ENCODE data around the gene IQSEC1. TPM values are rescaled to one million over a fixed set of nuclear protein-coding genes. Genes with fewer than 3 reads are reported as not detected.

Gene IQSEC1
- total and polyA plus RNA-seq, 4 experiments from 2014 or later, result 11.9 to 82.0 (median 62.3) TPM

DNA sequence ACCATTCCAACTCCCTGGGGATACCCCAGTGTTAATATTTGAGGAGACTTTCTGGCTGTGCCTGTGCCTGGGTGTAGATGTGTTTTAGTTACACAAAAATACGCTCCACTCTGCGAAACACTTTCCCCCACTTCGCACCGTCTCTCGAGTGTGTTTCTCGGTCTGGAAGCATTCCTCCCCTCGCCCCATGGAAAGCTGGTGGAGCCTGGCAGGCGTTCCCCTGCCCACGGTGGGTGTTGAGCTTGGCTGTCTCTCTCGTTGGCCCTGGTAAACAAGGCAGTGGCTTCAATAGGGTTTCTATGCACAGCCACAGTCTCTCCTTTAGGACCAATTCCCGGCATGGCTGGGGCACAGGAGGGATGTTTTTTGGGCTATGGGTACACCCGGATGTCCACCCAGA is 19.3 kb downstream of the IQSEC1 start:
- H3K27ac Mint-ChIP-seq, result no peak overlapping the region
- intact Hi-C loops (cut with micrococcal nuclease), result no loop called here
- H3K4me1 Mint-ChIP-seq, result no peaks in the 10 kb centered on the region
- POLR2A ChIA-PET (ENCODE audit: partially characterized antibody), result no interaction called here
- DNase-seq, result no peak
- peaks cover 1 to 2% of the 10 kb centered on the region in 2 donors for H3K27me3 Mint-ChIP-seq
- CTCF ChIA-PET (ENCODE audit: partially characterized antibody), result no interaction called here
- no peaks in the 10 kb centered on the region for H3K9me3 Mint-ChIP-seq
- Histone ChIP-seq H3K27me3 (ENCODE audit: insufficient read depth, low read length) (no peaks in the 10 kb centered on the region), H3K9me3 (ENCODE audit: control insufficient read depth in 1 of 2, low read length in 2 of 2) (no peaks in the 10 kb centered on the region), H3K36me3 (ENCODE audit: insufficient read depth, low read length) (no peaks in the 10 kb centered on the region), H3K27ac (ENCODE audit: low read depth, low read length) (no peak overlapping the region), H3K4me1 (ENCODE audit: insufficient read depth, low read length) (no peaks in the 10 kb centered on the region), H3K4me3 (ENCODE audit: low read length in 2 of 2) (no peak overlapping the region)
- H3K36me3 Mint-ChIP-seq, result no peaks in the 10 kb centered on the region
- H3K4me3 Mint-ChIP-seq, result no peak overlapping the region

DNA sequence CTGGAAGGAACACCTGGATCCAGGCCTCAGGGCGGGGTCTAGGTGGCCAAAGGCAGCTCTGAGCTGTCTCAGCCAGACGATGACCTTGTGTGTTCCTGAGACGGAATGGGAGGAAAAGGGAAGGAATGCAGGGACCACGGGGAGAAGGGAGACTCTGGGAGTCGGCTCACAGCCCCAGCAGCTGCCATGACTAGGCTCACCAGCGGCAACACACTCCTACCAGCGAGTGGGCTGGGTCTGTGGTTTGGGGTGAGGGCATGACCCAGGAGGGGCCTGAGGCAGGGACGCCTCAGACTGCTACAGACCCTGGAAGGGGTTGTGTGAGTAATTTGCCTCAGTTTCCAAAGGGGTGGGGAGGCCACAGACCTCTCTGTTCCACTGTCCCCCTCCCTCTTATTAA is 19.8 kb downstream of the IQSEC1 start:
- Histone ChIP-seq H3K4me1 (ENCODE audit: insufficient read depth, low read length) (no peaks in the 10 kb centered on the region), H3K27me3 (ENCODE audit: insufficient read depth, low read length) (no peaks in the 10 kb centered on the region), H3K27ac (ENCODE audit: low read depth, low read length) (no peak overlapping the region), H3K9me3 (ENCODE audit: control insufficient read depth in 1 of 2, low read length in 2 of 2) (no peaks in the 10 kb centered on the region), H3K36me3 (ENCODE audit: insufficient read depth, low read length) (no peaks in the 10 kb centered on the region), H3K4me3 (ENCODE audit: low read length in 2 of 2) (no peak overlapping the region)
- Mint-ChIP-seq H3K27me3 (peaks cover 1 to 2% of the 10 kb centered on the region in 2 donors), H3K27ac (no peak overlapping the region), H3K4me3 (no peak overlapping the region), H3K4me1 (no peaks in the 10 kb centered on the region), H3K9me3 (no peaks in the 10 kb centered on the region), H3K36me3 (no peaks in the 10 kb centered on the region)
- ChIA-PET CTCF (ENCODE audit: partially characterized antibody) (no interaction called here), POLR2A (ENCODE audit: partially characterized antibody) (no interaction called here)
- intact Hi-C loops (cut with micrococcal nuclease), result no loop called here
- DNase-seq, result no peak

DNA sequence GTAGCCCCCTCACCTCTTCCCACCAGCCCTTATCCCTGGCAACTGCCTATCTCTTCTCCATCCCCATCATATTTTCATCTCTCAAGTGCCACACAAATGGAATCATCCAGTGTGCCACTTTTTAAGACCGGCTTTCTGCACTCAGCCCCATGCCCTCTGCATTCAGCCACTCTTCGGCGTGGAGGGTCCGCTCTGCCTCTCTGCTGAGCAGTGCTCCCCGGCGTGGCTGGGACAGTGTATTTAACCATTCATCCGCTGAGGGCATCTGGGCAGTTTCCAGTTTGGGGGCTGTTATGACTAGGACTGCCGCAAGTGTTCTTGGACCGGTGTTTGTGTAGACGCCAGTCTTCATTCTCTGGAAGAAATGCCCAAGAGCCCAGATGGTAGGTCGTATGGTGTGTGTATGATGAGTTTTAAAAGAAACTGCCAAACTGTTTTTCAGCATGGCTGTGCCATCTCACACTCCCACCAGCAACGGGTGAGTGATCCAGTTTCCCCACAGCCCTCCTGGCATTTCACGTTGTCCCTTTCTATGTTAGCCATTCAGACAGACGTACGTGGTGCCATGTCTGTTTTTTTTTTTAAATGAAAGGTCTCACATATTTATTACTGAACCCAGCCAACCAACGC is 20.9 kb downstream of the IQSEC1 start:
- no peaks in the 10 kb centered on the region for H3K4me1 Mint-ChIP-seq
- no peak for DNase-seq
- H3K27me3 ChIP-seq (ENCODE audit: insufficient read depth, low read length), result no peaks in the 10 kb centered on the region
- intact Hi-C loops (cut with micrococcal nuclease), result no loop called here
- H3K4me3 Mint-ChIP-seq, result no peak overlapping the region
- H3K9me3 Mint-ChIP-seq, result no peaks in the 10 kb centered on the region
- no peaks in the 10 kb centered on the region for H3K36me3 Mint-ChIP-seq
- H3K27ac Mint-ChIP-seq, result no peak overlapping the region
- no peaks in the 10 kb centered on the region for H3K4me1 ChIP-seq (ENCODE audit: insufficient read depth, low read length)
- ChIA-PET POLR2A (ENCODE audit: partially characterized antibody) (no interaction called here), CTCF (ENCODE audit: partially characterized antibody) (no interaction called here)
- no peak overlapping the region for H3K27ac ChIP-seq (ENCODE audit: low read depth, low read length)
- H3K9me3 ChIP-seq (ENCODE audit: control insufficient read depth in 1 of 2, low read length in 2 of 2), result no peaks in the 10 kb centered on the region
- peaks cover 1 to 2% of the 10 kb centered on the region in 2 donors for H3K27me3 Mint-ChIP-seq
- no peaks in the 10 kb centered on the region for H3K36me3 ChIP-seq (ENCODE audit: insufficient read depth, low read length)
- no peak overlapping the region for H3K4me3 ChIP-seq (ENCODE audit: low read length in 2 of 2)

DNA sequence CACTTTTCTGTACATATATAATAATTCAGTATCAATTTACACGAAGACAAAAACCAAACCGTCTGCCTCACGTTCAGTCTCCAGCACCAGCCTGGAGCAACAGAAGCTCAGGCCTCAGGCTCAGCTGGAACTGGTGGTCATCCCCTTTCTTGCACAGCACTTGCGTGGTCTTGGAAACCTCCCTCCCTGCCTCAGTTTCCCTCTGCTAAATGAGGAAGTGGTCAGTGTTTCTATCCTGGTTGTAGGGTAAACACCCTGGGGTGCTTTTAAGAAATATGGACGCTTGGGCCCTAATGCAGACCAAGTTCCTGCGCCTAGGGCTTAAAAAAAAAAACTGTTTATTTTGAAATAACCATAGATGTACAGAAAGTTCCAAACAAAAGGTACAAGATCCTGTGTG is 21.6 kb downstream of the IQSEC1 start:
- H3K27ac ChIP-seq (ENCODE audit: low read depth, low read length), result no peak overlapping the region
- no peaks in the 10 kb centered on the region for H3K9me3 ChIP-seq (ENCODE audit: control insufficient read depth in 1 of 2, low read length in 2 of 2)
- POLR2A ChIA-PET (ENCODE audit: partially characterized antibody), result no interaction called here
- CTCF ChIA-PET (ENCODE audit: partially characterized antibody), result no interaction called here
- Mint-ChIP-seq H3K27me3 (peaks cover 1 to 2% of the 10 kb centered on the region in 2 donors), H3K36me3 (no peaks in the 10 kb centered on the region), H3K4me1 (peaks cover 0 to under 1% (median 0%) of the 10 kb centered on the region in 4 donors), H3K27ac (no peak overlapping the region), H3K9me3 (no peaks in the 10 kb centered on the region), H3K4me3 (no peak overlapping the region)
- H3K4me3 ChIP-seq (ENCODE audit: low read length in 2 of 2), result no peak overlapping the region
- no peak for DNase-seq
- H3K27me3 ChIP-seq (ENCODE audit: insufficient read depth, low read length), result no peaks in the 10 kb centered on the region
- intact Hi-C loops (cut with micrococcal nuclease), result no loop called here
- H3K36me3 ChIP-seq (ENCODE audit: insufficient read depth, low read length), result no peaks in the 10 kb centered on the region
- no peaks in the 10 kb centered on the region for H3K4me1 ChIP-seq (ENCODE audit: insufficient read depth, low read length)

DNA sequence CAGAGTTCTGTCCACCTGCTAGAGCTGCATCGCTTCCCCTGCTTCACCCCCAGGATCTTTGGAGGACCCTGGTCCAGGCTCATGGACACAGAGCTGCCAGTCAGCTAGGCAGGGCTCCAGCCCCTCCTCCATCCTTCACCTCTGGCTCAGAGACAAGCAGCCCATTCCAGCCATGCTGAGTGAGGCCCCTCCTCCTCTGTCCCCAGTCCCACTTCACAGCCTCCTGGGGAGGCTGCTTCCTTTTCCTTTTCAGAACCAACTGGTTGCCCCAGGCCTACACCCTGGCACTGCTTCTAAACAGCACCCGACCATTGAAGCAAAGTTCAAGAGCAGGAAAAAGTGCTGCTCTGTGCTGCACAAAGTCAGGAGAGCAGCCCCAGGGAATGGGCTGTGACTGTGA is 22.2 kb downstream of the IQSEC1 start:
- Histone ChIP-seq H3K27me3 (ENCODE audit: insufficient read depth, low read length) (no peaks in the 10 kb centered on the region), H3K4me3 (ENCODE audit: low read length in 2 of 2) (no peak overlapping the region), H3K4me1 (ENCODE audit: insufficient read depth, low read length) (no peaks in the 10 kb centered on the region), H3K36me3 (ENCODE audit: insufficient read depth, low read length) (no peaks in the 10 kb centered on the region), H3K9me3 (ENCODE audit: control insufficient read depth in 1 of 2, low read length in 2 of 2) (no peaks in the 10 kb centered on the region), H3K27ac (ENCODE audit: low read depth, low read length) (no peak overlapping the region)
- no peak for DNase-seq
- CTCF ChIA-PET (ENCODE audit: partially characterized antibody), result interaction anchor here (1.6 kb wide), 1 partner anchor 41 kb away, joined by 5 read pairs; no protein-coding TSS in a partner anchor
- H3K4me1 Mint-ChIP-seq, result peaks cover 0 to 2% (median 1%) of the 10 kb centered on the region in 4 donors
- H3K4me3 Mint-ChIP-seq, result no peak overlapping the region
- no peaks in the 10 kb centered on the region for H3K36me3 Mint-ChIP-seq
- POLR2A ChIA-PET (ENCODE audit: partially characterized antibody), result no interaction called here
- no peak overlapping the region for H3K27ac Mint-ChIP-seq
- H3K27me3 Mint-ChIP-seq, result peaks cover 1 to 2% of the 10 kb centered on the region in 2 donors
- no peaks in the 10 kb centered on the region for H3K9me3 Mint-ChIP-seq
- intact Hi-C loops (cut with micrococcal nuclease), result no loop called here

DNA sequence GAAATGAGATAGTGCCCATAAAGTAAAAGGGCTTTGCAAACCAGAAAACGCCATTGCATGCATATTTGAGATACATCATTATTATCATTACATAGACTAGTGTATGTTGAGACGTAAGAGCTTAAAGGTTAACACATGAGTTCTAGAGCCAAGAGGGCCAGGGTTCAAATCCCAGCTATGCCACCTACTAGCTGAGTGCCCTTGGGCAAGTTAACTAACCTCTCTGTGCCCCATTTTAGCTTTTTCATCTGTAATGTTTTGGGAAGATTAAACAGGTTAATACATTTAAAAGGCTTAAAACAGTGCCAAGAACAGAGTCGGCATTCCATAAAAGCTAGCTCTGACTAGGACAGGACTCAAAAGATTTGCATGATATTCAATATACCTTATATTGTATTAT is 22.8 kb downstream of the IQSEC1 start:
- Histone ChIP-seq H3K36me3 (ENCODE audit: insufficient read depth, low read length) (no peaks in the 10 kb centered on the region), H3K9me3 (ENCODE audit: control insufficient read depth in 1 of 2, low read length in 2 of 2) (no peaks in the 10 kb centered on the region), H3K27ac (ENCODE audit: low read depth, low read length) (no peak overlapping the region), H3K27me3 (ENCODE audit: insufficient read depth, low read length) (no peaks in the 10 kb centered on the region), H3K4me3 (ENCODE audit: low read length in 2 of 2) (no peak overlapping the region), H3K4me1 (ENCODE audit: insufficient read depth, low read length) (no peaks in the 10 kb centered on the region)
- Mint-ChIP-seq H3K27ac (no peak overlapping the region), H3K4me1 (peaks cover 0 to 5% (median 3%) of the 10 kb centered on the region in 4 donors), H3K4me3 (no peak overlapping the region), H3K9me3 (no peaks in the 10 kb centered on the region), H3K36me3 (no peaks in the 10 kb centered on the region), H3K27me3 (peaks cover 1 to 2% of the 10 kb centered on the region in 2 donors)
- CTCF ChIA-PET (ENCODE audit: partially characterized antibody), result interaction anchor here (1.6 kb wide), 1 partner anchor 42 kb away, joined by 5 read pairs; no protein-coding TSS in a partner anchor
- intact Hi-C loops (cut with micrococcal nuclease), result no loop called here
- no peak for DNase-seq
- POLR2A ChIA-PET (ENCODE audit: partially characterized antibody), result no interaction called here

DNA sequence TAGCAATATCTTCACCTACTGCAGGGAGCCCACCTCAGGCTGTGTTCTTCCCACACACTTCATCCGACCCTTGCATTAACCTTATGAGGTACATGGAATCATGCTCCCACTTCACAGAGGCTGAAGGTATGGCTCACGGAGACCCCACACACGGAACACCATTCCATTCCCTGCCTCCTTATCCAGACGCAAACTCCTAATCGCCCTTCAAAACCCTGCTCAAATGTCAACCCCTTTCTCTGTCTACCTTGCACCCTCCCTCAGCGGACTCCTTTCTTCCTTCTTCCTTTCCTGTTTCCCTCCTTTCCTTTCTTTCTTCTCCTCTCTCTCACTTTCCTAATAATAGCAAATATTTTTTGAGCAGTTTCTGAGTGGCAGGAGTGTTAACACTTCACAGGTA is 23.8 kb downstream of the IQSEC1 start:
- peak overlapping the region in 2 of 7 donors; percentile 84 to 89 for H3K27ac Mint-ChIP-seq
- Histone ChIP-seq H3K36me3 (ENCODE audit: insufficient read depth, low read length) (no peaks in the 10 kb centered on the region), H3K9me3 (ENCODE audit: control insufficient read depth in 1 of 2, low read length in 2 of 2) (no peaks in the 10 kb centered on the region), H3K4me1 (ENCODE audit: insufficient read depth, low read length) (no peaks in the 10 kb centered on the region), H3K4me3 (ENCODE audit: low read length in 2 of 2) (no peak overlapping the region), H3K27ac (ENCODE audit: low read depth, low read length) (no peak overlapping the region), H3K27me3 (ENCODE audit: insufficient read depth, low read length) (no peaks in the 10 kb centered on the region)
- CTCF ChIA-PET (ENCODE audit: partially characterized antibody), result interaction anchor here (1.1 kb wide), 1 partner anchor 55 kb away, joined by 3 read pairs; no protein-coding TSS in a partner anchor
- H3K4me1 Mint-ChIP-seq, result peaks cover 0 to 6% (median 3%) of the 10 kb centered on the region in 4 donors
- peaks cover 1 to 2% of the 10 kb centered on the region in 2 donors for H3K27me3 Mint-ChIP-seq
- intact Hi-C loops (cut with micrococcal nuclease), result no loop called here
- DNase-seq, result no peak
- POLR2A ChIA-PET (ENCODE audit: partially characterized antibody), result no interaction called here
- H3K36me3 Mint-ChIP-seq, result no peaks in the 10 kb centered on the region
- H3K9me3 Mint-ChIP-seq, result no peaks in the 10 kb centered on the region
- H3K4me3 Mint-ChIP-seq, result no peak overlapping the region

All from CD4-positive, alpha-beta memory T cell (primary cell).